Stimulated activated CD8-positive, alpha-beta memory T cell treated with anti-CD3 and anti-CD28 coated beads, Interleukin-12 subunit alpha, Interleukin-12 subunit beta, amount 100 ng/mL, for 24 hours (primary cell): ENCODE data around the gene KRT24.

Source experiments
- DNase-seq: peaks from one replicate; pipeline ENCODE4 v3.0.0-alpha.2; 2020; ENCODE audit errors: extremely low read depth

Gene KRT24

DNA sequence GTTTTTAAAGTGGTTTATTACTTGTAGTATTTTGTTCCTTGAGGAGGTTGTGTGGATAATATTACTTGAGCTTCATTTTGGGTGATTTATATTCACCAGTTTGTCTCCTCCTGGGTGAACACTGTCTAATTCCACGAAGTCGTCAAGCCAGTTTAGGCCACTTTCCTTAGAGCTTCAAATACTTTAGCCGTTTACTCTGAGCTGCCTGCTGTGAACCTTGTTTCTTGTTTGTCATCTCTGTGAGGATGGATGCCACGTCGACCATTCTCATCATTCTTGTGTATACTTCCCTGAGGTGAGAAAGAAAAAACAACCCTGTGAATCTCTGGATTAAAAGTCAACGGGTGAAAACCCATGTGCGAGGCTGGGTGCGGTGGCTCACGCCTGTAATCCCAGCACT lies 9.0 kb downstream of the KRT24 start:
- DNase-seq, result no peak

DNA sequence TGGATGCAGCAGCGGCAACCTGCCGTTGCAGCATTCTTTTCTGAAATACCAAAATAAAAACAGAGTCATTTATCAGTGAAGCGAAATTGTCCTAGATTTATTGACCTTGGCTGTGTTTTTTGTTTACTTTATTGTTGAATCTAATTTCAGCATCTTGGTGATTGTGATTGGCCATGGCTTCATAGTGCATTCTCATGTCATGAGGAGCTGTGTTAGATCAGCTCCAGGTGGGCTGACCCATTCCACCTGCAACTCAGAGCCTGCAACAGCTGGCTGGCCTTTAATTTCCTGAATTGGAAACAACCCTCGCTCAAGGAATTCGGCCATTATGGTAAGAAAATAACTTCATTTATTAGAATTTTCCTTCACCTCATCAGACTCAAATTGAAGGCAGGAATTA lies 16.4 kb downstream of the KRT24 start:
- DNase-seq, result no peak

DNA sequence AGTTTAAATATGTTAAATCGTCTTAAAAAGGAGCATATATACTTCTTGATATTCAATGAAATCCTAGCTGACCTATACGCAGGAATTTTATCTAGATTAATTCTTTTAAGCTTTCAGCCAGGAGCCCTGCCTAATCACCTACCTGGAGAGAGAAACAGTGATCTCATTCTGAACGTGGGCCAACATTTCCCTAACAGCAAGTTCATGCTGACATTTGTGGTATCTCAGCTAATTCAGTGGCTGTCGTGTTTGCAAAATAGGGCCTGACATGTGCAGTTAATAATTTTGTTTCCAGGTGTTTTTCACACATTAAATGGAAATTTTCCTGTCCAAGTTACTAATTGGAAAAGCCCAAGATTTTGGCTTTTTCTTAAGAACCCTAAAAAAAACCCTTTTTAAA lies 17.4 kb downstream of the KRT24 start:
- DNase-seq, result no peak

DNA sequence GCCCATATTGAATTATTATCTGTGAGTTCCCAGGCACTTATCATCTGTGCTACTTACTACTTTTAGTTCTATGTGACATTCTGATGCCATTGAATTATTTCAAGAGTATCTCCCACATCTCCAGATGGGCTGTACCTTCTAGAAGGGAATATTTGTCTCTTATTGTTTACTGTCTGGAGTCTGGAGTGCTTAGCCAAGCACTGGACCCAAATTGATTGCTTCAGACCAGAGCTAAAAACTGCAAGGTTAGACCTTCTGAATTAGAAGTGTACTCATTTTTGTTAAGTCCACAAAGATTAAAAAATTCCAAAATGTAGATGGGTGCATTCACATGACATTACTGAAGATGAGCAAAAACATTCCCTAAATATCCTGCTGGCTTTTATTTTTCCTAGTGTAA lies 22.6 kb downstream of the KRT24 start:
- no peak for DNase-seq

DNA sequence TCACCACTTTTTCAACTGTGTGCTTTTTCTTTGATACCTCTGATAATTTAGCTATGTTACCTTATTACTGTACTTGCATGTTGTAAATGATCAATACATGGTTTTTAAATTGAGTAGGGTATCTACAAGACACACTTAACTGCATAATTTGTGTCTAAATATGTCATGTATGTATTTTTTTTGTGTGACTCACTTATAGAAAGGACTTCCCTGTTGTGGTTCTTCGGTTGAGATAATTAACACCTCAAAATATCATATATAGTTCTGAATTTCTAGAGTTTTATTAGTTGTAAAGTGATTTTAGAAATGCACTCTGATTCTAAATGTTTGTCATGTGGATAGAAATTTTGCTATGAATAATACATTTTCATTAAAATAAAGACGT lies 24.0 kb downstream of the KRT24 start:
- no peak for DNase-seq

DNA sequence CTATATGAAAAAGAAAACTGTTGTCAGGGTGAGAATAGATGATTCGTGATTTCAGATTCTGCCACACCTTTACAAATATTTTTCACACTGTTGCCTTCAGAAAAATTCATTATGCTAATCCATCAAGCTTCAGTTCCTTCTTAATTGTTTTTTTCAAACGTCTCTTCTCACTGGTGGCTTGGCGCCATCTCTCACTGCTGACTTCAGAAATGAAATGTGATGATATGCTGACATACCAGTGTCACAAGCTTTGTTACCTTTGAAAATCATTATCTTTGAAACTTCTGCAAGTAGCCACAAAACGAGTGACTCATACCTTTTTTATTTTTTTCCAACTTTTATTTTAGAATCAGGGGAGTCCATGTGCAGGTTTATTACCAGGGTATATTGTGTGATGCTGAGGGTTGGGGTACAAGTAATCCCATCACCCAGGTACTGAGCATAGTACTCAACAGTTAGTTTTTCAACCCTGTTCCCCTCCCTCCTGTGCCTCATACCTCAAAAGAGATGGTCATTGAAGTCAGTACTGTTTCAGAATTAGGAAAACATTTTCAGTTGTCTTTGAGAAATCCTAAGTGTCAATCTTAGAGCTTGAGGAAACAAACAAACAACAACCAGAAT lies 24.5 kb downstream of the KRT24 start:
- DNase-seq, result no peak

DNA sequence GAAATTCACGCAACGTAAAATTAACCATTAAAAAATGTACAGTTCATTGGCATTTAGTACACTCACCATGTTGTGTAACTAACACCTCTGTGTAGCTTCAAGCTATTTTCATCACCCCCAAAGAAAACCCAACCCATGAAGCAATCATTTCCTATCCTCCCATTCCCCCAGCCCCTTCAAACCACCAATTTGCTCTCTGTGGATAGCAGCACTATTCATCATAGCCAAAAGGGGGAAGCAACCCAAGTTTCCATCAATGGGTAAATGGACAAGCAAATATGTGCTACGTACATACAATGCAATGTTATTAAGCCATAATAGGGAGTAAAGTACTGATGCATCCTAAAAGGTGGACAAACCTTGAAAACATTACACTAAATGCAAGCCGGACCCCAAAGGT lies 27.6 kb downstream of the KRT24 start:
- no peak for DNase-seq

DNA sequence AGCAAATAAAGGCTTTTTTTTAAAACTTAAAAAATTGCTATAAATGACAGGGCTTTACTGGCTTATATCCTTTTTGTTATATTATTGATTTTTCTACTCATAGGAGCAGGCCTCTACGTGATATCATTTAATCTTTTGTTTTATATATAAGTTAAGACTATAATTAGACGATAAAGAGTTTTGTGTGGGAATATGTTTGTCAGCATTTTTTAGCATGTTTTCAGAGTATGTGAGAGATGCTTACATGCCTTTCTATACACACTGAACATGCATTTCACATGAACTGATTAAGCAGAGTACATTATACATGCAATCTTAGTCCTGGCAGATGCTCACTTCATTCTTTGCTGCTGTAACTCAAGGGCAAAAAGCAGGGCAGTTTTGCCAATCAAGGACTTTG lies 30.9 kb downstream of the KRT24 start:
- DNase-seq, result no peak

DNA sequence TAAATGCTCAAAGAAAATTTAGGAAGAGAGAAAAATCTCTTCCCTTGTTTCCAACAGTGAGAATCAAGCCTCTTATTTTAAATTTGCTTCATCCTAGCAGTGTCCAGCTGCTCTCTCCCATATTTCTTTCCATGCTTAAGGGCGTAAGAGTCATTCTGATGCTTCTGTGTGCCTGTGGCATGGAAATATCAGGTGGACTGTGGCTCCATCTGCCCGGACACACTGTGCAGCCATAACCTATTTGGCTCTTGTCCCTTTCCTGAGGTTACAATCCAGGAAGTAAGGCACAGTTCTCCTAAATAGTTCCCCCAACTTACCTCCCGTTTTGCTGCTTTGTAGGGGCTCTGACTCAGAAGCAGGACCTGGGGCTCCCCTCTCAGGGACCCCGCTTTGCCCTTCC lies 32.3 kb downstream of the KRT24 start:
- no peak for DNase-seq

DNA sequence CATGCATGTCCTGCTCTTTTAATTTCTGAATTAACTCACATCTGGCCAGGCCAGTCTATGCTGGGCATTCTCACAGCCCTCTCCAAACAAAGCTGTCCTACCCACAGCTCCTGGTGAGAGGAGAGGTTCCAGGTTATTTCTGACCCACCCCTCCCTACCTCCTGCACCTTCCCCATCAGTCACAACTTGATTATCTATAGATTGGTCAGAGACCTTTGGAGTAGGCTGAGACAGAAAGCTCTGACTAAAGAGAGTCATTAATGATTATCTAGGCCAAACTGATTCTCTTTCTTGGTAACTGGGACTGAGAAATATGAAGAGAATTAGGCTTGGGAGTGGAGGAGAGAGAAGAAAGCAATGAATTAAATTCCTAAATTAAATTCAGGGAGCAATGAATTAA lies 37.2 kb downstream of the KRT24 start:
- no peak for DNase-seq

DNA sequence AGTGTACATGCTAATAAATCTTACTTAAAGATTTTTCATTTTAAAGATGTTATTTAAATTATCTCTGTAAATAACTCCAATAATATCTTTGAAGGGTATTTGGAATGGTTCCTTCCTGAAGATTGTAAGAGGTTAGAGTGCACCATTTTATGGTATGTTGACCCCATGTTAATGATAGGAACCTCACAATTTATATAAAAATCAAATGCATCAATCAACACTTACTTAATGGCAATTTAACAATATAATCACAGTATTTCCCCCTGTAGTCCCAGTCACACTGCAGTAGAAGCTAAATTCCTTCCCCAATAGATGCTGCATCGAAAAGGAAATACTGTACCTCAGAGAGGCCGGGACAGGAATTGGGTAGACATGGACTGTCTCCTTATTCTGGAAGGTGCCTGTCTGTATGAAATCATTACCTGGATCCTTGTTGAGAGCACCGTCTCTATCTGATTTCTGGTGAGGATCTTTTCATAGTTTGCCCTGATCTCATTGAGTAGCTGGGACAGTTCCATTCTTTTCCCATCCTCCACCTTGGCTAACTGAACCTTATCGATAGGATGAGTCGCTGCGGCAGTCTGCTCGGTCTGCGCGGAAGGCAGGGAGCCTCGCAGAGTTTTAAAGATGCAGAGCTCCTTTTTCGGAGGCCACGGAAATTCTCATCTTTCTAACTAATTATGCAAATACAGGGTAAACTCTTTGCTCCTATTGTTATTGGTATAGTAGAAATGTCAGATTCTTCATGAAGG lies 38.8 kb downstream of the KRT24 start, which contains the start of gene KRT222:
Gene KRT222 (minus strand): TSS at position 596 of the 752 bp plus-strand sequence. CDS start 78 bp downstream, at position 518.
- no peak for DNase-seq

DNA sequence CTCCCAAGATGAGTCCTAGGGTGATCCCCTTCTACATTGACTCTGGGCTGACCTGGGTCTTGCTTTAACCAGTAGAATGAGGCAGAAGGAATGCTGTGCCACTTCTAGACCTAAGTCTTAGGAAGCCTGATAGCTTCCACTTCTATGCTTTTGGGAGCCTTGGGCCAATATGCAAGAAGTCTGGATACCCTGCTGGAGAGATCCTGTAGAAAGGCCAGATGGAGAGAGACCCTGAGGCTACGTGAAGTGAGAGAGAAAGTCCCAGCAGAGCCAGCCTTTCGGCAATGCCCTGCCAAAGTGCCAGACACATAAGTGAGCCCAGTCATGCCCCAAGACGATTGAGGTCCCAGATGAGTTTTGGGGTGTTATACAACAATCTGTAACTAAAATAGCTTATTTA lies 40.3 kb downstream of the KRT24 start:
- DNase-seq, result no peak

DNA sequence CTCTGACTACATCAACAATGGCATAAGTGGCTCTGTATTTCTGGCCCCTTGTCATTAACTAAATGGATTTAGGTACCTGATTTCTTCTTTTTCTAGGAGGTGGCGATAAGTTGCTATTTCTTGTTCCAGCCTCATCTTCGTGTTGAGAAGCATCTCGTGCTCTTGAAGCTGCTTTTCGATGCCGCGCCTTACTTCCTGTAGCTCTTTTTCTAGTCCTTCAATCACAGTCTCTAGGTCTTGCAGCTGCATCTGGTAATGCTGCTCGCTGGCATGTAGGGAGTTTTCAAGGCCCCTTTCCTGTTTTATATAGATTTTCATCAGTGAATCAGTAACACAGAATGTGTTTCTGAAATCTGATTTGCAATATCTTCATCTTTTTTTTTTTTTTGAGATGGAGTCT lies 43.6 kb downstream of the KRT24 start:
- no peak for DNase-seq

DNA sequence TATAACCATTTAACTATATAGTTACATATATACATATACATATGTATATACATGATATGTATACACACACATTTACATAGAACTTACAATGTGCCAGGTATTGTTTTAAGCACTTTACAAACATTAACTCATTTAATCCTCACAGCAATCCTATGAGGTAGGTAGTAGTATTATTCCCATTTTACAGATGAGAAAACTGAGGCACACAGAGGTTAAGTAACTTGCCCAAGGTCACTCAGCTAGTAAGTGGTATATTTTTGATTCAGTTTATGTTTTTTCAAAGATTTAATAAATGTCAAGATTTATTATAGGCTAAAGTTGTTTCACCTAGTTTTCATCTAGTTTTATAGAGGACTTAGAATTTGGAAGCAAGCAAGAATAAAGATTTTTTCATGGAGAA lies 45.2 kb downstream of the KRT24 start:
- DNase-seq, result no peak

DNA sequence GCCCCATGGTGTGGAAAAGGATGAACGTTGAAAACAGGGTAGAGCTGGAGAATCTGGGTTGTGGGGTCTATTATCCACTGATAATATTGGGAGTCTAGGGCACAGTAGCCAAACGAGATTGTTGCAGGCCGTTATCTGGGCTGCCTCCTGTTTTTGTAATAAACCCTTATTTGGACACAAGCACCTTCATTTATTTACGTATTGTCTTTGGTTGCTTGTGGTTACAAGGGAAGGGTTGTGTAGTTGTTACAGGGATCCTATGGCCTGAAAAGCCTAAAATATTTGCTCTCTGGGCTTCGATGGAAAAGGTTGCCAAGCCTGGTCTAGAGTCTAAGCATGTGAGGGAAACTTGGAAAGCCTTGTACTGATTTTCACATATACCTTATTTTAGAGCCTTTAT lies 51.6 kb downstream of the KRT24 start:
- DNase-seq, result no peak

DNA sequence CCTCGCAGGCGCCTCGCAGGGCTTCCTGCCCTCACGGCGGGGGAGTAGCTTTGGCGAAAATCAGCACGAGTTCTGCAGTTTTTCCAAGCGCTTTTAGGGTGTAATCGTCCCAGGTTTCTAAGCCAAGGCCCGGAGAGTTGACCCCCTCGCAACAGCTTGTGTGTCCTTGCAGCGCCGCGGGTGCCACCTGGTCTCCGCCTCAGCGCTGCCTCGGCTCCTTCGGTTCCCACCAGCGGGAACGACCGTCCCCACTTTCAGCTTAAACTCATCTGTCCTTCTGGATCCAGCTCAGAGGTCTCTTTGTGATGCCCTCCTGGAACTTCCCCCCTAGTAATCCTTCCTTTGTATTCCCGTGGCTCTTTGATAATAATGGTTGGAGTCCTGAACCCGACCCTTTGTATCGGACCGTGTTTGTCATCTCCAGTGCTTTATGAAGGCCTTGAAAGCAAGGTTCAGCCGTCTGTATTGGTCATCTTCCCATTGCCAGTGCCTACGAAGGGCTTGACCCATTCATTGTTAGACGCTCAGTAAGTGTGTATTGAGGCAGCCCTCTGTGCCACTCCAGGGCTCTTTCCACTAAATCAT lies 55.1 kb downstream of the KRT24 start:
- no peak for DNase-seq
